ENCODE results near the gene AKAP10.
"Not testable (repeated sequence)": the region's sequence is repeated elsewhere in the genome, so short reads cannot be mapped to it uniquely, and the experiment has no call there.

Gene AKAP10

GRCh38 chr17:19979917-19980770 is 2.5 kb upstream of the AKAP10 start:
- POLR2A ChIA-PET = no interaction called here
- no peak for TF ChIP-seq CTCF (IDR thresholded peaks at IDR 0.05; ENCODE audit: insufficient read depth, low read length, missing control alignments)
- no peak for DNase-seq (ENCODE audit: low read depth, low spot score)
- H3K4me3 ChIP-seq (ENCODE audit: low read depth, low read length) = no peak overlapping the region
- CTCF ChIA-PET = interaction anchor here (3.5 kb wide), 1 partner anchor 12 kb away, joined by 20 read pairs; no protein-coding TSS in a partner anchor

- DNase-seq (ENCODE audit: low read depth, low spot score) = no peak
- no peak for TF ChIP-seq CTCF (IDR thresholded peaks at IDR 0.05; ENCODE audit: insufficient read depth, low read length, missing control alignments)
- CTCF ChIA-PET = interaction anchor here (1.9 to 4.4 kb wide), 2 partner anchors 14 to 29 kb away, joined by 7 to 31 read pairs; no protein-coding TSS in a partner anchor
- POLR2A ChIA-PET = no interaction called here
- H3K4me3 ChIP-seq (ENCODE audit: low read depth, low read length) = no peak overlapping the region
Measured at GRCh38 chr17:19978805-19979211, 1.2 kb upstream of the AKAP10 start.

DNA sequence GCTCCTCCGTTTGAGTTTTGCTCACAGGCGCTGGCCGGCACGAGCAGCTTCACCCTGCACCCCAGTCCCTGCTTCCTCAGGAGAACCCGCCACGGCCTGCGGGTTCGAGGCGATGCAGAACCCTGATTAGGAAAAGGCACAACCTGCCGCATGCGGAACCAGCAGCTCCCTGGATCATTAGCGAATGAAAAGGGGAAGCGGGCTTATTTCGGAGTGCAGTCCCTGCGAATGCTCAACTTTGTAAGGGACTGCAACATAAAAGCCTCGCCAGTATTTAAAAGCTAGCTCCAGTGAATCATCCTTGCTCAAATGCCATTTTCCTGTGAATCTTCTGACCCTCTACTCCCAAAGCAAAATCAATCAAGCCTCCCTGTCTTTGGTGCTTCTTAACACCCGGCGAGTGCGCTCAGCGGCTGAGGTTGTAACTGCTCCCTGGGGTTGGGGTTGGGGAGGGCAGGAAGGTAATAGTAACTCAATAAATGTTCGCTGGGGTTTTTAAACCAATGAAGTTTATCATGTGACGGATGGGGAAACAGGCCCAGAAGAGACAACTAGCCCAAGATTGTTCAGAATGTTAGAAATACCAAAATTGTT is 678 bp upstream of the AKAP10 start:
- peak overlapping the region; percentile 92 for H3K4me3 ChIP-seq (ENCODE audit: low read depth, low read length)
- DNase-seq (ENCODE audit: low read depth, low spot score) = no peak
- TF ChIP-seq CTCF (IDR thresholded peaks at IDR 0.05; ENCODE audit: insufficient read depth, low read length, missing control alignments) = no peak
- POLR2A ChIA-PET = interaction anchor here (1.0 kb wide), 1 partner anchor 14 kb away, joined by 5 read pairs; no protein-coding TSS in a partner anchor
- CTCF ChIA-PET = interaction anchor here (0.8 to 4.4 kb wide), 4 partner anchors 14 to 139 kb away, joined by 3 to 31 read pairs (median 6); no protein-coding TSS in a partner anchor

GRCh38 chr17:19975601-19976000 is 2.0 kb downstream of the AKAP10 start:
- CTCF ChIA-PET = interaction anchor here (2.5 to 4.4 kb wide), 4 partner anchors 13 to 144 kb away, joined by 5 to 31 read pairs (median 9); partner anchors contain the start of gene SPECC1
- POLR2A ChIA-PET = no interaction called here
- TF ChIP-seq CTCF (IDR thresholded peaks at IDR 0.05; ENCODE audit: insufficient read depth, low read length, missing control alignments) = no peak
- H3K4me3 ChIP-seq (ENCODE audit: low read depth, low read length) = no peak overlapping the region
- no peak for DNase-seq (ENCODE audit: low read depth, low spot score)

DNA sequence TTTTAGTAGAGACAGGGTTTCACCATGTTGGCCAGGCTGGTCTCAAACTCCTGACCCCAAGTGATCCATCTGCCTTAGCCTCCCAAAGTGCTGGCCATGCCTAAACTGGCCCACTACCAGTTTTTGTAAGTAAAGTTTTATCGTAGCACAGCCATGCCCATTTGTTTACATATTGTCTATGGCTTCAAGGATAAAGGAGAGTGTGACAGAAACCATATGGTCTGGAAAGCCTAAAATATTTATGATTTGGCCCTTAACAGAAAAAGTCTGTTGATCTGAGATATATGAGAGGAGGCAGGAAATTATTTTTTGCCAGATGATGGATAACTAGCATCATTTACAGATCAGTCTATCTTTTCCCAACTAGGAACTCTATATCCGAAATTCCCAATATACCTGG is 4.5 kb downstream of the AKAP10 start:
- no peak for DNase-seq (ENCODE audit: low read depth, low spot score)
- no peak overlapping the region for H3K4me3 ChIP-seq (ENCODE audit: low read depth, low read length)
- ChIA-PET CTCF (no interaction called here), POLR2A (no interaction called here)
- TF ChIP-seq CTCF (IDR thresholded peaks at IDR 0.05; ENCODE audit: insufficient read depth, low read length, missing control alignments) = no peak

DNA sequence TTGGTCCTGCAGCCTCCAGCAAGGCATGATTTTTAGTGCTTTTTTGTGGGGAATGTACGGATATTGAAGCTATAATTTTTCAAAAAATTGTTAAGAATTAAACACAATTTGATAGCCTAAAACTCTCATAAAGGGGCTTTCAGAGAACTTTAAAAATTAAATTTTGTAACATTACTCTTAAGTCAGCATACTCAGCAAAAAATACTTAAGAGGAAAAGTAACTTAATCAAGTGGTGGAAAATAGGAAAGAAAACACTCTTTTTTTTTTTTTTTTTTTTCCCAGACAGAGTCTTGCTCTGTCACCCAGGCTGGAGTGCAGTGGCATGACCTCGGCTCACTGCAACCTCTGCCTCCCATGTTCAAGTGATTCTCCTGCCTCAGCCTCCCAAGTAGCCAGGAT is 14.7 kb downstream of the AKAP10 start:
- POLR2A ChIA-PET; DNase-seq (ENCODE audit: low read depth, low spot score); CTCF ChIA-PET: not testable (repeated sequence)

More for the DNA sequence above, 14.7 kb downstream of the AKAP10 start:
- not testable (repeated sequence) for H3K4me3 ChIP-seq (ENCODE audit: low read depth, low read length)
